GM23338 (cell line): Measurements from ENCODE around the gene AIG1. TPM values are rescaled to one million over a fixed set of nuclear protein-coding genes. Genes with fewer than 3 reads are reported as not detected.

ENCODE experiments used
- ATAC-seq: fragments of 200-7000 bp; cut with Tn5 transposase; 3 replicates; pipeline ENCODE4 v1.9.1; 2020
- DNase-seq: peaks from one replicate; pipeline ENCODE4 v3.0.0-alpha.2; 2015; ENCODE audit warnings: low spot score
- H2AFZ ChIP-seq: fragments of 200-600 bp; sonication (generic); 2 replicates; pipeline ENCODE4 v1.8.0; 2016; ENCODE audit warnings: antibody characterized with exemption, mild to moderate bottlenecking, moderate library complexity
- H3F3A ChIP-seq: fragments of 200-600 bp; sonication (generic); replicated peaks from 2 replicates; pipeline ENCODE4 v1.8.0; 2017; ENCODE audit warnings: antibody characterized with exemption, mixed run types, low read depth
- H3K27ac ChIP-seq: fragments of 200-600 bp; sonication (generic); 2 replicates; pipeline ENCODE4 v1.6.1; 2016; ENCODE audit warnings: low read depth
- H3K27me3 ChIP-seq: fragments of 200-600 bp; sonication (generic); 2 replicates; pipeline ENCODE4 v1.8.0; 2016; ENCODE audit warnings: mild to moderate bottlenecking, mixed run types, moderate library complexity; ENCODE audit not compliant: insufficient read depth
- H3K36me3 ChIP-seq: fragments of 200-600 bp; sonication (generic); 2 replicates; pipeline ENCODE4 v1.8.0; 2016; ENCODE audit warnings: mild to moderate bottlenecking; ENCODE audit not compliant: insufficient read depth
- H3K4me1 ChIP-seq: fragments of 200-600 bp; sonication (generic); 2 replicates; pipeline ENCODE4 v1.8.0; 2016; ENCODE audit warnings: mild to moderate bottlenecking, moderate library complexity; ENCODE audit not compliant: insufficient read depth
- H3K4me2 ChIP-seq: fragments of 200-600 bp; sonication (generic); 2 replicates; pipeline ENCODE4 v1.7.1; 2017; ENCODE audit warnings: mixed run types
- H3K4me3 ChIP-seq: fragments of 200-600 bp; sonication (generic); 2 replicates; pipeline ENCODE4 v1.6.1; 2016; ENCODE audit warnings: mixed run types
- H3K79me2 ChIP-seq: fragments of 200-600 bp; sonication (generic); replicated peaks from 2 replicates; pipeline ENCODE4 v1.8.0; 2017; ENCODE audit warnings: mild to moderate bottlenecking; ENCODE audit not compliant: insufficient read depth
- H3K9me2 ChIP-seq: fragments of 200-600 bp; sonication (generic); 2 replicates; pipeline ENCODE4 v1.8.0; 2017; ENCODE audit not compliant: insufficient read depth
- H4K20me1 ChIP-seq: fragments of 200-600 bp; sonication (generic); replicated peaks from 2 replicates; pipeline ENCODE4 v1.8.0; 2017; ENCODE audit warnings: mild to moderate bottlenecking; ENCODE audit not compliant: insufficient read depth
- H3K27ac Mint-ChIP-seq: 2 replicates; pipeline ENCODE4 v1.8.0; 2020; ENCODE audit warnings: inconsistent platforms, mild to moderate bottlenecking, moderate library complexity, mixed read lengths
- H3K27me3 Mint-ChIP-seq: 3 replicates; pipeline ENCODE4 v1.8.0; 2022; ENCODE audit warnings: low read depth, mild to moderate bottlenecking, moderate library complexity, mixed read lengths, inconsistent platforms; ENCODE audit not compliant: insufficient read depth, poor library complexity
- H3K36me3 Mint-ChIP-seq: 3 replicates; pipeline ENCODE4 v1.8.0; 2021; ENCODE audit warnings: low read depth, mild to moderate bottlenecking, inconsistent platforms, moderate library complexity, mixed read lengths
- H3K4me1 Mint-ChIP-seq: 3 replicates; pipeline ENCODE4 v1.8.0; 2020; ENCODE audit warnings: mild to moderate bottlenecking, inconsistent platforms, mixed read lengths
- H3K4me3 Mint-ChIP-seq: 3 replicates; pipeline ENCODE4 v1.8.0; 2021; ENCODE audit warnings: moderate library complexity, mild to moderate bottlenecking, inconsistent platforms, mixed read lengths
- H3K9me3 Mint-ChIP-seq: 3 replicates; pipeline ENCODE4 v1.8.0; 2020; ENCODE audit warnings: moderate library complexity, mild to moderate bottlenecking, inconsistent platforms, mixed read lengths
- EZH2 ChIP-seq: fragments of 200-600 bp; sonication (generic); IDR thresholded peaks from one replicate; pipeline ENCODE4 v1.8.0; 2017; ENCODE audit warnings: antibody characterized with exemption, mild to moderate bottlenecking, low read depth; ENCODE audit not compliant: unreplicated experiment
- EZH2phosphoT487 ChIP-seq: fragments of 200-600 bp; sonication (generic); IDR thresholded peaks from one replicate; pipeline ENCODE4 v1.8.1; 2018; ENCODE audit warnings: antibody characterized with exemption; ENCODE audit not compliant: unreplicated experiment
- JUNB ChIP-seq: IDR thresholded peaks from one replicate; pipeline ENCODE4 v1.6.1; 2016; ENCODE audit warnings: antibody characterized with exemption; ENCODE audit not compliant: unreplicated experiment
- POLR2AphosphoS5 ChIP-seq: IDR thresholded peaks from 2 replicates; pipeline ENCODE4 v1.6.1; 2016; ENCODE audit warnings: antibody characterized with exemption, low read depth
- STAT1 ChIP-seq: IDR thresholded peaks from one replicate; pipeline ENCODE4 v1.6.1; 2016; ENCODE audit warnings: antibody characterized with exemption; ENCODE audit not compliant: unreplicated experiment
- ZNF114 ChIP-seq: fragments of 250-450 bp; sonication (Bioruptor Pico); IDR thresholded peaks from 2 replicates; pipeline ENCODE4 v1.5.0; 2020; ENCODE audit warnings: mild to moderate bottlenecking, moderate library complexity
- ZNF331 ChIP-seq: fragments of 250-450 bp; sonication (Bioruptor Pico); IDR thresholded peaks from 2 replicates; pipeline ENCODE4 v1.5.0; 2020; ENCODE audit warnings: low read depth, mild to moderate bottlenecking, moderate library complexity
- polyA plus RNA-seq: library from polyadenylated mRNA; unstranded; fragments of >200 nt; fragmentation: Nextera tagmentation; extraction: Ambion mirVana; gene quantifications from 2 replicates; pipeline ENCODE4 v1.2.1, GENCODE V29; 2016
- total RNA-seq: library from RNA; depleted of rRNA; stranded (reverse); fragments of >200 nt; shearing (Covaris generic); gene quantifications from 2 replicates; pipeline ENCODE4 v1.2.3, GENCODE V29; 2014
- TF ChIP-seq, protein P1 (sequence below): fragments of 250-450 bp; sonication (Bioruptor Pico); IDR thresholded peaks from 2 replicates; pipeline ENCODE4 v1.5.0; 2020; ENCODE audit warnings: mild to moderate bottlenecking, moderate library complexity
- TF ChIP-seq, protein P2 (sequence below): IDR thresholded peaks from one replicate; pipeline ENCODE4 v1.6.1; 2018; ENCODE audit warnings: antibody characterized with exemption; ENCODE audit not compliant: unreplicated experiment
- TF ChIP-seq, protein P3 (sequence below), 2 experiments: fragments of 200-600 bp in 1 of 2; sonication (generic) in 1 of 2; conservative IDR thresholded peaks; 2 replicates each; pipeline versions ENCODE4 v1.5.1 to v1.6.1; 2016 to 2017; ENCODE audit warnings: antibody characterized with exemption in 2 of 2, low read depth in 2 of 2, mild to moderate bottlenecking in 2 of 2, moderate library complexity in 1 of 2

Gene AIG1
- total and polyA plus RNA-seq, 2 experiments from 2014 or later, result 65.2 to 88.4 TPM

DNA sequence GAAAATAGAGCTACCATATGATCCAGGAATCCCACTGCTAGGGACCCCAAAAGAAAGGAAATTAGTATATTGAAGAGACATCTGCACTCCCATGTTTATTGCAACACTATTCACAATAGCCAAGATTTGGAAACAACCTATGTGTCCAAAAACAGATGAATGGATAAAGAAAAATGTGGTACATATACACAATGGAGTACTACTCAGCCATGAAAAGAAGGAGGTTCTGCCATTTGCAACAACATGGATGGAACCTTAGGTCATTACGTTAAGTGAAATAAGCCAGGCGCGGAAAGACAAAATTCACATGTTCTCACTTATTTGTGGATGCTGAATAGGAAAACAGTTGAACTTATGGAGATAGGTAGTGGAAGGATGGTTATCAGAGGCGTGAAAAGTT is 252.5 kb downstream of the AIG1 start:
- Histone ChIP-seq H3K36me3 (peaks cover 5% of the 10 kb centered on the region; the same call in 1 of the 2 replicates), H3K79me2 (no peaks in the 10 kb centered on the region), H3K9me2 (no peaks in the 10 kb centered on the region; the same call in 1 of the 2 replicates), H2AFZ (no peak overlapping the region), H3K27ac (no peak overlapping the region), H3F3A (no peaks in the 10 kb centered on the region), H3K4me2 (no peak overlapping the region), H4K20me1 (no peaks in the 10 kb centered on the region), H3K4me3 (no peak overlapping the region), H3K4me1 (no peaks in the 10 kb centered on the region), H3K27me3 (no peaks in the 10 kb centered on the region)
- Mint-ChIP-seq H3K27me3 (no peaks in the 10 kb centered on the region), H3K4me1 (no peaks in the 10 kb centered on the region), H3K4me3 (no peak overlapping the region), H3K36me3 (peaks cover 10% of the 10 kb centered on the region), H3K27ac (no peak overlapping the region), H3K9me3 (peaks cover 25% of the 10 kb centered on the region)
- DNase-seq, result no peak
- no peak for ATAC-seq
- TF ChIP-seq STAT1 (no peak), EZH2 (no peak), POLR2AphosphoS5 (no peak), ZNF114 (CRISPR knock-in tag) (no peak), ZNF331 (CRISPR knock-in tag) (no peak), JUNB (no peak), EZH2phosphoT487 (no peak)
- TF ChIP-seq, protein P1, sequence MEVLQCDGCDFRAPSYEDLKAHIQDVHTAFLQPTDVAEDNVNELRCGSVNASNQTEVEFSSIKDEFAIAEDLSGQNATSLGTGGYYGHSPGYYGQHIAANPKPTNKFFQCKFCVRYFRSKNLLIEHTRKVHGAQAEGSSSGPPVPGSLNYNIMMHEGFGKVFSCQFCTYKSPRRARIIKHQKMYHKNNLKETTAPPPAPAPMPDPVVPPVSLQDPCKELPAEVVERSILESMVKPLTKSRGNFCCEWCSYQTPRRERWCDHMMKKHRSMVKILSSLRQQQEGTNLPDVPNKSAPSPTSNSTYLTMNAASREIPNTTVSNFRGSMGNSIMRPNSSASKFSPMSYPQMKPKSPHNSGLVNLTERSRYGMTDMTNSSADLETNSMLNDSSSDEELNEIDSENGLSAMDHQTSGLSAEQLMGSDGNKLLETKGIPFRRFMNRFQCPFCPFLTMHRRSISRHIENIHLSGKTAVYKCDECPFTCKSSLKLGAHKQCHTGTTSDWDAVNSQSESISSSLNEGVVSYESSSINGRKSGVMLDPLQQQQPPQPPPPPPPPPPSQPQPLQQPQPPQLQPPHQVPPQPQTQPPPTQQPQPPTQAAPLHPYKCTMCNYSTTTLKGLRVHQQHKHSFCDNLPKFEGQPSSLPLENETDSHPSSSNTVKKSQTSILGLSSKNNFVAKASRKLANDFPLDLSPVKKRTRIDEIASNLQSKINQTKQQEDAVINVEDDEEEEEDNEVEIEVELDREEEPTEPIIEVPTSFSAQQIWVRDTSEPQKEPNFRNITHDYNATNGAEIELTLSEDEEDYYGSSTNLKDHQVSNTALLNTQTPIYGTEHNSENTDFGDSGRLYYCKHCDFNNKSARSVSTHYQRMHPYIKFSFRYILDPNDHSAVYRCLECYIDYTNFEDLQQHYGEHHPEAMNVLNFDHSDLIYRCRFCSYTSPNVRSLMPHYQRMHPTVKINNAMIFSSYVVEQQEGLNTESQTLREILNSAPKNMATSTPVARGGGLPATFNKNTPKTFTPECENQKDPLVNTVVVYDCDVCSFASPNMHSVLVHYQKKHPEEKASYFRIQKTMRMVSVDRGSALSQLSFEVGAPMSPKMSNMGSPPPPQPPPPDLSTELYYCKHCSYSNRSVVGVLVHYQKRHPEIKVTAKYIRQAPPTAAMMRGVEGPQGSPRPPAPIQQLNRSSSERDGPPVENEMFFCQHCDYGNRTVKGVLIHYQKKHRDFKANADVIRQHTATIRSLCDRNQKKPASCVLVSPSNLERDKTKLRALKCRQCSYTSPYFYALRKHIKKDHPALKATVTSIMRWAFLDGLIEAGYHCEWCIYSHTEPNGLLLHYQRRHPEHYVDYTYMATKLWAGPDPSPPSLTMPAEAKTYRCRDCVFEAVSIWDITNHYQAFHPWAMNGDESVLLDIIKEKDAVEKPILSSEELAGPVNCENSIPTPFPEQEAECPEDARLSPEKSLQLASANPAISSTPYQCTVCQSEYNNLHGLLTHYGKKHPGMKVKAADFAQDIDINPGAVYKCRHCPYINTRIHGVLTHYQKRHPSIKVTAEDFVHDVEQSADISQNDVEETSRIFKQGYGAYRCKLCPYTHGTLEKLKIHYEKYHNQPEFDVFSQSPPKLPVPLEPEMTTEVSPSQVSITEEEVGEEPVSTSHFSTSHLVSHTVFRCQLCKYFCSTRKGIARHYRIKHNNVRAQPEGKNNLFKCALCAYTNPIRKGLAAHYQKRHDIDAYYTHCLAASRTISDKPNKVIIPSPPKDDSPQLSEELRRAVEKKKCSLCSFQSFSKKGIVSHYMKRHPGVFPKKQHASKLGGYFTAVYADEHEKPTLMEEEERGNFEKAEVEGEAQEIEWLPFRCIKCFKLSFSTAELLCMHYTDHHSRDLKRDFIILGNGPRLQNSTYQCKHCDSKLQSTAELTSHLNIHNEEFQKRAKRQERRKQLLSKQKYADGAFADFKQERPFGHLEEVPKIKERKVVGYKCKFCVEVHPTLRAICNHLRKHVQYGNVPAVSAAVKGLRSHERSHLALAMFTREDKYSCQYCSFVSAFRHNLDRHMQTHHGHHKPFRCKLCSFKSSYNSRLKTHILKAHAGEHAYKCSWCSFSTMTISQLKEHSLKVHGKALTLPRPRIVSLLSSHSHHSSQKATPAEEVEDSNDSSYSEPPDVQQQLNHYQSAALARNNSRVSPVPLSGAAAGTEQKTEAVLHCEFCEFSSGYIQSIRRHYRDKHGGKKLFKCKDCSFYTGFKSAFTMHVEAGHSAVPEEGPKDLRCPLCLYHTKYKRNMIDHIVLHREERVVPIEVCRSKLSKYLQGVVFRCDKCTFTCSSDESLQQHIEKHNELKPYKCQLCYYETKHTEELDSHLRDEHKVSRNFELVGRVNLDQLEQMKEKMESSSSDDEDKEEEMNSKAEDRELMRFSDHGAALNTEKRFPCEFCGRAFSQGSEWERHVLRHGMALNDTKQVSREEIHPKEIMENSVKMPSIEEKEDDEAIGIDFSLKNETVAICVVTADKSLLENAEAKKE (CRISPR knock-in tag), result no peak
- TF ChIP-seq, protein P2, sequence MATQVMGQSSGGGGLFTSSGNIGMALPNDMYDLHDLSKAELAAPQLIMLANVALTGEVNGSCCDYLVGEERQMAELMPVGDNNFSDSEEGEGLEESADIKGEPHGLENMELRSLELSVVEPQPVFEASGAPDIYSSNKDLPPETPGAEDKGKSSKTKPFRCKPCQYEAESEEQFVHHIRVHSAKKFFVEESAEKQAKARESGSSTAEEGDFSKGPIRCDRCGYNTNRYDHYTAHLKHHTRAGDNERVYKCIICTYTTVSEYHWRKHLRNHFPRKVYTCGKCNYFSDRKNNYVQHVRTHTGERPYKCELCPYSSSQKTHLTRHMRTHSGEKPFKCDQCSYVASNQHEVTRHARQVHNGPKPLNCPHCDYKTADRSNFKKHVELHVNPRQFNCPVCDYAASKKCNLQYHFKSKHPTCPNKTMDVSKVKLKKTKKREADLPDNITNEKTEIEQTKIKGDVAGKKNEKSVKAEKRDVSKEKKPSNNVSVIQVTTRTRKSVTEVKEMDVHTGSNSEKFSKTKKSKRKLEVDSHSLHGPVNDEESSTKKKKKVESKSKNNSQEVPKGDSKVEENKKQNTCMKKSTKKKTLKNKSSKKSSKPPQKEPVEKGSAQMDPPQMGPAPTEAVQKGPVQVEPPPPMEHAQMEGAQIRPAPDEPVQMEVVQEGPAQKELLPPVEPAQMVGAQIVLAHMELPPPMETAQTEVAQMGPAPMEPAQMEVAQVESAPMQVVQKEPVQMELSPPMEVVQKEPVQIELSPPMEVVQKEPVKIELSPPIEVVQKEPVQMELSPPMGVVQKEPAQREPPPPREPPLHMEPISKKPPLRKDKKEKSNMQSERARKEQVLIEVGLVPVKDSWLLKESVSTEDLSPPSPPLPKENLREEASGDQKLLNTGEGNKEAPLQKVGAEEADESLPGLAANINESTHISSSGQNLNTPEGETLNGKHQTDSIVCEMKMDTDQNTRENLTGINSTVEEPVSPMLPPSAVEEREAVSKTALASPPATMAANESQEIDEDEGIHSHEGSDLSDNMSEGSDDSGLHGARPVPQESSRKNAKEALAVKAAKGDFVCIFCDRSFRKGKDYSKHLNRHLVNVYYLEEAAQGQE, result no peak
- TF ChIP-seq, protein P3, sequence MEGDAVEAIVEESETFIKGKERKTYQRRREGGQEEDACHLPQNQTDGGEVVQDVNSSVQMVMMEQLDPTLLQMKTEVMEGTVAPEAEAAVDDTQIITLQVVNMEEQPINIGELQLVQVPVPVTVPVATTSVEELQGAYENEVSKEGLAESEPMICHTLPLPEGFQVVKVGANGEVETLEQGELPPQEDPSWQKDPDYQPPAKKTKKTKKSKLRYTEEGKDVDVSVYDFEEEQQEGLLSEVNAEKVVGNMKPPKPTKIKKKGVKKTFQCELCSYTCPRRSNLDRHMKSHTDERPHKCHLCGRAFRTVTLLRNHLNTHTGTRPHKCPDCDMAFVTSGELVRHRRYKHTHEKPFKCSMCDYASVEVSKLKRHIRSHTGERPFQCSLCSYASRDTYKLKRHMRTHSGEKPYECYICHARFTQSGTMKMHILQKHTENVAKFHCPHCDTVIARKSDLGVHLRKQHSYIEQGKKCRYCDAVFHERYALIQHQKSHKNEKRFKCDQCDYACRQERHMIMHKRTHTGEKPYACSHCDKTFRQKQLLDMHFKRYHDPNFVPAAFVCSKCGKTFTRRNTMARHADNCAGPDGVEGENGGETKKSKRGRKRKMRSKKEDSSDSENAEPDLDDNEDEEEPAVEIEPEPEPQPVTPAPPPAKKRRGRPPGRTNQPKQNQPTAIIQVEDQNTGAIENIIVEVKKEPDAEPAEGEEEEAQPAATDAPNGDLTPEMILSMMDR (conservative IDR thresholded peaks at IDR 0.05; ENCODE audit: low read depth in 2 of 2), result no peak
